ENCODE data around the gene CEP104.

Gene CEP104

GRCh38 chr1:3778590-3779264 lies 78.3 kb downstream of the CEP104 start:
- H3K27ac Mint-ChIP-seq, result no peak overlapping the region
- peaks cover 40% of the 10 kb centered on the region for H3K36me3 Mint-ChIP-seq
- no peak overlapping the region for H3K4me3 Mint-ChIP-seq

GRCh38 chr1:3777647-3778589 lies 79.1 kb downstream of the CEP104 start:
- no peaks in the 10 kb centered on the region for H3K27me3 Mint-ChIP-seq
- H3K4me1 Mint-ChIP-seq, result peaks cover 23% of the 10 kb centered on the region
- ATAC-seq, result no peak
- peaks cover 39% of the 10 kb centered on the region for H3K36me3 Mint-ChIP-seq
- H3K27ac Mint-ChIP-seq, result no peak overlapping the region
- H3K4me3 Mint-ChIP-seq, result no peak overlapping the region
- H3K9me3 Mint-ChIP-seq, result no peaks in the 10 kb centered on the region

More at GRCh38 chr1:3778590-3779264, 78.3 kb downstream of the CEP104 start:
- no peak for ATAC-seq
- Mint-ChIP-seq H3K4me1 (peaks cover 17% of the 10 kb centered on the region), H3K9me3 (no peaks in the 10 kb centered on the region), H3K27me3 (no peaks in the 10 kb centered on the region)

- no peaks in the 10 kb centered on the region for H3K27me3 Mint-ChIP-seq
- H3K27ac Mint-ChIP-seq, result no peak overlapping the region
- no peak overlapping the region for H3K4me3 Mint-ChIP-seq
- no peak for ATAC-seq
- H3K4me1 Mint-ChIP-seq, result peaks cover 24% of the 10 kb centered on the region
- peaks cover 31% of the 10 kb centered on the region for H3K36me3 Mint-ChIP-seq
- H3K9me3 Mint-ChIP-seq, result no peaks in the 10 kb centered on the region
These were observed 79.9 kb downstream of the CEP104 start for GRCh38 chr1:3777078-3777547.

GRCh38 chr1:3776231-3776961 lies 80.6 kb downstream of the CEP104 start:
- Mint-ChIP-seq H3K27ac (peak overlapping the region; percentile 17), H3K9me3 (no peaks in the 10 kb centered on the region), H3K4me3 (no peak overlapping the region), H3K36me3 (peaks cover 24% of the 10 kb centered on the region), H3K4me1 (peaks cover 30% of the 10 kb centered on the region), H3K27me3 (no peaks in the 10 kb centered on the region)
- ATAC-seq, result no peak

- Mint-ChIP-seq H3K9me3 (no peaks in the 10 kb centered on the region), H3K4me3 (peak overlapping the region; percentile 41), H3K4me1 (peaks cover 38% of the 10 kb centered on the region), H3K36me3 (peaks cover 16% of the 10 kb centered on the region), H3K27me3 (no peaks in the 10 kb centered on the region), H3K27ac (peak overlapping the region; percentile 17)
- peak; percentile 55 for ATAC-seq
These were observed 81.4 kb downstream of the CEP104 start for GRCh38 chr1:3775490-3776230.

GRCh38 chr1:3774946-3775489 lies 82.0 kb downstream of the CEP104 start:
- H3K4me1 Mint-ChIP-seq, result peaks cover 42% of the 10 kb centered on the region
- peaks cover 10% of the 10 kb centered on the region for H3K36me3 Mint-ChIP-seq
- H3K27ac Mint-ChIP-seq, result no peak overlapping the region
- H3K9me3 Mint-ChIP-seq, result no peaks in the 10 kb centered on the region
- no peaks in the 10 kb centered on the region for H3K27me3 Mint-ChIP-seq
- H3K4me3 Mint-ChIP-seq, result peak overlapping the region; percentile 5
- ATAC-seq, result no peak

- Mint-ChIP-seq H3K27me3 (no peaks in the 10 kb centered on the region), H3K4me1 (peaks cover 42% of the 10 kb centered on the region), H3K27ac (no peak overlapping the region), H3K4me3 (no peak overlapping the region), H3K36me3 (peaks cover 4% of the 10 kb centered on the region), H3K9me3 (no peaks in the 10 kb centered on the region)
- no peak for ATAC-seq
These were observed 82.6 kb downstream of the CEP104 start for GRCh38 chr1:3774276-3774945.

- H3K27ac Mint-ChIP-seq, result peak overlapping the region; percentile 49
- no peaks in the 10 kb centered on the region for H3K9me3 Mint-ChIP-seq
- no peak overlapping the region for H3K4me3 Mint-ChIP-seq
- no peaks in the 10 kb centered on the region for H3K27me3 Mint-ChIP-seq
- H3K36me3 Mint-ChIP-seq, result no peaks in the 10 kb centered on the region
- peaks cover 42% of the 10 kb centered on the region for H3K4me1 Mint-ChIP-seq
- ATAC-seq, result no peak
These were observed 83.3 kb downstream of the CEP104 start for GRCh38 chr1:3773572-3774275.

- H3K4me3 Mint-ChIP-seq, result peak within 1 kb of the TSS; percentile 80
- H3K36me3 Mint-ChIP-seq, result no peaks in the 10 kb centered on the region
- H3K9me3 Mint-ChIP-seq, result no peaks in the 10 kb centered on the region
- peaks cover under 1% of the 10 kb centered on the region for H3K27me3 Mint-ChIP-seq
- H3K27ac Mint-ChIP-seq, result peak within 1 kb of the TSS; percentile 69
- ATAC-seq, result no peak
- H3K4me1 Mint-ChIP-seq, result peaks cover 42% of the 10 kb centered on the region
These were observed 84.1 kb downstream of the CEP104 start, which contains the start of gene SMIM1 for GRCh38 chr1:3772715-3773571. SMIM1 (plus strand) TSS chr1:3772749; CDS start chr1:3775374, 2,625 bp downstream.

GRCh38 chr1:3772027-3772714 lies 84.8 kb downstream of the CEP104 start:
- H3K4me1 Mint-ChIP-seq, result peaks cover 42% of the 10 kb centered on the region
- H3K36me3 Mint-ChIP-seq, result no peaks in the 10 kb centered on the region
- peak overlapping the region; percentile 80 for H3K4me3 Mint-ChIP-seq
- ATAC-seq, result peak; percentile 90
- H3K27ac Mint-ChIP-seq, result peak overlapping the region; percentile 69
- H3K27me3 Mint-ChIP-seq, result peaks cover 9% of the 10 kb centered on the region
- H3K9me3 Mint-ChIP-seq, result no peaks in the 10 kb centered on the region

GRCh38 chr1:3771108-3772026 lies 85.6 kb downstream of the CEP104 start:
- Mint-ChIP-seq H3K4me3 (peak overlapping the region; percentile 80), H3K27me3 (peaks cover 12% of the 10 kb centered on the region), H3K27ac (peak overlapping the region; percentile 69), H3K4me1 (peaks cover 40% of the 10 kb centered on the region), H3K9me3 (no peaks in the 10 kb centered on the region), H3K36me3 (no peaks in the 10 kb centered on the region)
- ATAC-seq, result no peak

All from stimulated activated memory B cell treated with anti-CD40 and anti-IgM and Interleukin-4, amounts not matched to agents 10 μg/mL and 1 μg/mL and 100 μg/mL, for 72 hours (primary cell).